ENCODE measurements around the gene RPAP3.

DNA sequence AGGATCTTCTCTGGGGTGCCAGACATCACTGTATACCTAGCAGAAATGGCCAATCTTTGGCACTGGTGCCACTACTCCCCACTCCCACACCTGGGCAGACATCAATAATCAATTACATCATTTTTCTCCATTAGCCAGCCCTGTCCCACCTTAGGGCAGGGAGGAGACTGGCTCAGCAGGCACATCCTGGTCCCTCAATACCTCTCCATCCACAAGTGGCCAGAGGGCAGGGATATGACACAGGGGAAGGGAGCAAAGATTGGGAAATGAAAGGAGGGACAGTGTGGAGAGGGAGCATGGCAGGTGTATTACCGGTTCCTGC, 42.6 kb upstream of the RPAP3 start:
- TF ChIP-seq, protein P1, sequence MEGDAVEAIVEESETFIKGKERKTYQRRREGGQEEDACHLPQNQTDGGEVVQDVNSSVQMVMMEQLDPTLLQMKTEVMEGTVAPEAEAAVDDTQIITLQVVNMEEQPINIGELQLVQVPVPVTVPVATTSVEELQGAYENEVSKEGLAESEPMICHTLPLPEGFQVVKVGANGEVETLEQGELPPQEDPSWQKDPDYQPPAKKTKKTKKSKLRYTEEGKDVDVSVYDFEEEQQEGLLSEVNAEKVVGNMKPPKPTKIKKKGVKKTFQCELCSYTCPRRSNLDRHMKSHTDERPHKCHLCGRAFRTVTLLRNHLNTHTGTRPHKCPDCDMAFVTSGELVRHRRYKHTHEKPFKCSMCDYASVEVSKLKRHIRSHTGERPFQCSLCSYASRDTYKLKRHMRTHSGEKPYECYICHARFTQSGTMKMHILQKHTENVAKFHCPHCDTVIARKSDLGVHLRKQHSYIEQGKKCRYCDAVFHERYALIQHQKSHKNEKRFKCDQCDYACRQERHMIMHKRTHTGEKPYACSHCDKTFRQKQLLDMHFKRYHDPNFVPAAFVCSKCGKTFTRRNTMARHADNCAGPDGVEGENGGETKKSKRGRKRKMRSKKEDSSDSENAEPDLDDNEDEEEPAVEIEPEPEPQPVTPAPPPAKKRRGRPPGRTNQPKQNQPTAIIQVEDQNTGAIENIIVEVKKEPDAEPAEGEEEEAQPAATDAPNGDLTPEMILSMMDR (IDR thresholded peaks at IDR 0.05): no peak
- TF ChIP-seq POLR2A (IDR thresholded peaks at IDR 0.05): no peak

All from ovary (tissue), 3 donors.